WTC11 (cell line): ENCODE data around the gene SETSIP. TPM values are rescaled to one million over a fixed set of nuclear protein-coding genes. Genes with fewer than 3 reads are reported as not detected.

Experiments used
- ATAC-seq: fragments of 200-7000 bp; cut with Tn5 transposase; 2 replicates; pipeline ENCODE4 v1.10.0; 2021; ENCODE audit warnings: mild to moderate bottlenecking, moderate library complexity
- CTCF ChIA-PET: fragments of 300-600 bp; sonication (Branson Sonifier 250); formaldehyde crosslinking; loops from one replicate; lab custom pipeline; 2021; ENCODE audit warnings: antibody characterized with exemption; lab: Charles Lee
- POLR2A ChIA-PET: fragments of 350-600 bp; sonication (Branson Sonifier 250); formaldehyde crosslinking; loops from one replicate; lab custom pipeline; 2021; ENCODE audit warnings: antibody characterized with exemption; lab: Charles Lee
- DNase-seq: peaks from one replicate; pipeline ENCODE4 v3.0.0; 2021; ENCODE audit warnings: low spot score
- H3K27ac Mint-ChIP-seq: 2 replicates; pipeline ENCODE4 v1.8.0; 2021; ENCODE audit warnings: mixed read lengths
- H3K27me3 Mint-ChIP-seq: 2 replicates; pipeline ENCODE4 v1.8.0; 2021; ENCODE audit warnings: low read depth, mild to moderate bottlenecking, moderate library complexity, mixed read lengths
- H3K36me3 Mint-ChIP-seq: 2 replicates; pipeline ENCODE4 v1.8.0; 2021; ENCODE audit warnings: mixed read lengths
- H3K4me1 Mint-ChIP-seq: 2 replicates; pipeline ENCODE4 v1.8.0; 2022; ENCODE audit warnings: mixed read lengths
- H3K4me3 Mint-ChIP-seq: 2 replicates; pipeline ENCODE4 v1.8.0; 2021; ENCODE audit warnings: mild to moderate bottlenecking, moderate library complexity, mixed read lengths
- H3K9me3 Mint-ChIP-seq: 2 replicates; pipeline ENCODE4 v1.8.0; 2021; ENCODE audit warnings: mixed read lengths
- CDX4 ChIP-seq: fragments of 250-450 bp; sonication (Bioruptor Pico); IDR thresholded peaks from 2 replicates; pipeline ENCODE4 v1.9.0; 2021; ENCODE audit warnings: moderate library complexity, mild to moderate bottlenecking, inconsistent platforms, borderline replicate concordance
- CREB1 ChIP-seq: sonication (generic); formaldehyde crosslinking; IDR thresholded peaks from 2 replicates; pipeline ENCODE4 v1.8.0; 2023; ENCODE audit warnings: mild to moderate bottlenecking, missing genetic modification reagents
- CREM ChIP-seq: sonication (generic); formaldehyde crosslinking; IDR thresholded peaks from 2 replicates; pipeline ENCODE4 v1.8.1; 2022; ENCODE audit warnings: mild to moderate bottlenecking, missing genetic modification reagents, moderate library complexity
- E2F1 ChIP-seq: sonication (generic); formaldehyde crosslinking; IDR thresholded peaks from 2 replicates; pipeline ENCODE4 v1.8.0; 2022; ENCODE audit warnings: mild to moderate bottlenecking, missing genetic modification reagents
- E2F5 ChIP-seq: sonication (generic); formaldehyde crosslinking; IDR thresholded peaks from 2 replicates; pipeline ENCODE4 v1.8.1; 2022; ENCODE audit warnings: mild to moderate bottlenecking, moderate library complexity, missing genetic modification reagents
- ESRRA ChIP-seq: sonication (generic); formaldehyde crosslinking; IDR thresholded peaks from 2 replicates; pipeline ENCODE4 v1.8.1; 2022; ENCODE audit warnings: mild to moderate bottlenecking, missing genetic modification reagents, borderline replicate concordance
- ETV6 ChIP-seq: sonication (generic); formaldehyde crosslinking; IDR thresholded peaks from 2 replicates; pipeline ENCODE4 v1.8.1; 2022; ENCODE audit warnings: mild to moderate bottlenecking, missing genetic modification reagents
- FOXK1 ChIP-seq: sonication (generic); formaldehyde crosslinking; IDR thresholded peaks from 2 replicates; pipeline ENCODE4 v1.8.0; 2022; ENCODE audit warnings: mild to moderate bottlenecking, moderate library complexity, missing genetic modification reagents
- GTF2I ChIP-seq: fragments of 250-450 bp; sonication (Bioruptor Pico); conservative IDR thresholded peaks from 2 replicates; pipeline ENCODE4 v1.4.0; 2021; ENCODE audit warnings: mild to moderate bottlenecking
- HMGA2 ChIP-seq: fragments of 250-450 bp; sonication (Bioruptor Pico); IDR thresholded peaks from 2 replicates; pipeline ENCODE4 v1.4.0; 2021; ENCODE audit warnings: mild to moderate bottlenecking, moderate library complexity
- IRF1 ChIP-seq: sonication (generic); formaldehyde crosslinking; IDR thresholded peaks from 2 replicates; pipeline ENCODE4 v1.8.0; 2023; ENCODE audit warnings: missing genetic modification reagents
- MAX ChIP-seq: sonication (generic); formaldehyde crosslinking; IDR thresholded peaks from 2 replicates; pipeline ENCODE4 v1.8.0; 2022; ENCODE audit warnings: mild to moderate bottlenecking, missing genetic modification reagents
- NFATC4 ChIP-seq: fragments of 250-450 bp; sonication (Bioruptor Pico); IDR thresholded peaks from 2 replicates; pipeline ENCODE4 v1.9.0; 2021; ENCODE audit warnings: mild to moderate bottlenecking
- SMAD4 ChIP-seq: sonication (generic); formaldehyde crosslinking; IDR thresholded peaks from 2 replicates; pipeline ENCODE4 v1.8.0; 2022; ENCODE audit warnings: mild to moderate bottlenecking, missing genetic modification reagents
- SOX15 ChIP-seq: fragments of 250-450 bp; sonication (Bioruptor Pico); IDR thresholded peaks from 2 replicates; pipeline ENCODE4 v1.9.0; 2021; ENCODE audit warnings: mild to moderate bottlenecking
- SP1 ChIP-seq: sonication (generic); formaldehyde crosslinking; conservative IDR thresholded peaks from 2 replicates; pipeline ENCODE4 v1.8.1; 2022; ENCODE audit warnings: missing genetic modification reagents
- TP53 ChIP-seq: sonication (generic); formaldehyde crosslinking; IDR thresholded peaks from 2 replicates; pipeline ENCODE4 v1.8.1; 2023; ENCODE audit warnings: mild to moderate bottlenecking, missing genetic modification reagents
- ZBTB21 ChIP-seq: sonication (generic); formaldehyde crosslinking; IDR thresholded peaks from 2 replicates; pipeline ENCODE4 v1.8.1; 2023; ENCODE audit warnings: mild to moderate bottlenecking, missing genetic modification reagents, borderline replicate concordance
- ZNF281 ChIP-seq: sonication (generic); formaldehyde crosslinking; IDR thresholded peaks from 2 replicates; pipeline ENCODE4 v1.8.0; 2023; ENCODE audit warnings: mild to moderate bottlenecking, missing genetic modification reagents
- ZNF423 ChIP-seq: fragments of 250-450 bp; sonication (Bioruptor Pico); IDR thresholded peaks from 2 replicates; pipeline ENCODE4 v2.1.2; 2022; ENCODE audit warnings: mild to moderate bottlenecking, moderate library complexity
- ZNF425 ChIP-seq: fragments of 250-450 bp; sonication (Bioruptor Pico); conservative IDR thresholded peaks from 2 replicates; pipeline ENCODE4 v1.9.0; 2021; ENCODE audit warnings: mild to moderate bottlenecking
- ZNF671 ChIP-seq: fragments of 250-450 bp; sonication (Bioruptor Pico); IDR thresholded peaks from 2 replicates; pipeline ENCODE4 v1.8.0; 2021; ENCODE audit warnings: mild to moderate bottlenecking
- total RNA-seq: library from RNA; stranded (reverse); gene quantifications from 3 replicates; pipeline ENCODE4 v1.2.3, GENCODE V29; 2021

Gene SETSIP
- total RNA-seq, 1 experiment from 2014 or later: not detected

- peaks cover 36% of the 10 kb centered on the region for H3K36me3 Mint-ChIP-seq
- 0 out of 2 replicates have a peak, but pooled peaks cover 3% of the 10 kb centered on the region for H3K4me1 Mint-ChIP-seq
- ChIA-PET CTCF (no interaction called here), POLR2A (no interaction called here)
- no peak overlapping the region for H3K27ac Mint-ChIP-seq
- DNase-seq (no peak), ATAC-seq (no peak)
- H3K4me3 Mint-ChIP-seq: no peak overlapping the region
- no peak for TF ChIP-seq ZNF281 (CRISPR knock-in tag)
- TF ChIP-seq CREB1 (CRISPR knock-in tag): no peak
- TF ChIP-seq NFATC4 (CRISPR knock-in tag): no peak
- no peak for TF ChIP-seq ZNF423 (CRISPR knock-in tag)
- TF ChIP-seq SP1 (CRISPR knock-in tag): no peak
- no peak for TF ChIP-seq ZBTB21 (CRISPR knock-in tag)
- TF ChIP-seq GTF2I: no peak
- no peak for TF ChIP-seq IRF1
- TF ChIP-seq ZNF425 (CRISPR knock-in tag): no peak
- no peak for TF ChIP-seq SMAD4 (CRISPR knock-in tag)
- H3K27me3 Mint-ChIP-seq: no peaks in the 10 kb centered on the region; the same call in 1 of the 2 replicates
- peaks cover 41% of the 10 kb centered on the region for H3K9me3 Mint-ChIP-seq
These were observed 9.4 kb upstream of the SETSIP start for GRCh38 chr1:92084651-92085050.

- Mint-ChIP-seq H3K4me1 (0 out of 2 replicates have a peak, but pooled peaks cover 5% of the 10 kb centered on the region), H3K36me3 (peaks cover 25% of the 10 kb centered on the region), H3K27me3 (no peaks in the 10 kb centered on the region; the same call in 1 of the 2 replicates), H3K9me3 (peaks cover 24% of the 10 kb centered on the region), H3K4me3 (peak overlapping the region; percentile 84), H3K27ac (peak overlapping the region; percentile 96)
- CTCF ChIA-PET: no interaction called here
- DNase-seq (no peak), ATAC-seq (no peak)
- POLR2A ChIA-PET: interaction anchor here (0.6 to 1.3 kb wide), 2 partner anchors 50 to 60 kb away, joined by 3 read pairs; no protein-coding TSS in a partner anchor
- no peak for TF ChIP-seq ZNF671
- peak; percentile 83 for TF ChIP-seq GTF2I
These were observed 5.8 kb upstream of the SETSIP start for GRCh38 chr1:92081031-92081430.

- H3K4me3 Mint-ChIP-seq: peak within 1 kb of the TSS; percentile 84
- ATAC-seq: peak; percentile 94
- H3K36me3 Mint-ChIP-seq: peaks cover 20% of the 10 kb centered on the region
- H3K27ac Mint-ChIP-seq: peak within 1 kb of the TSS; percentile 96
- no peaks in the 10 kb centered on the region for H3K27me3 Mint-ChIP-seq
- ChIA-PET POLR2A (interaction anchor here (0.7 to 1.3 kb wide), 2 partner anchors 60 to 218 kb away, joined by 3 read pairs; no protein-coding TSS in a partner anchor), CTCF (no interaction called here)
- peak; percentile 94 for DNase-seq
- TF ChIP-seq ETV6 (peak; percentile 50; the same call in 1 of the 2 replicates), CREM (peak; percentile 67; the same call in 1 of the 2 replicates), SMAD4 (CRISPR knock-in tag) (no peak), TP53 (CRISPR knock-in tag) (no peak), E2F5 (peak; percentile 82), NFATC4 (CRISPR knock-in tag) (no peak), CDX4 (CRISPR knock-in tag) (no peak), HMGA2 (CRISPR knock-in tag) (no peak), MAX (CRISPR knock-in tag) (peak; percentile 79), ESRRA (CRISPR knock-in tag) (no peak), E2F1 (CRISPR knock-in tag) (peak; percentile 59; the same call in 1 of the 2 replicates), SP1 (CRISPR knock-in tag) (peak; percentile 83), FOXK1 (CRISPR knock-in tag) (peak; percentile 94), SOX15 (CRISPR knock-in tag) (no peak)
- H3K9me3 Mint-ChIP-seq: peaks cover 18% of the 10 kb centered on the region
- 0 out of 2 replicates have a peak, but pooled peaks cover 5% of the 10 kb centered on the region for H3K4me1 Mint-ChIP-seq
These were observed 5.1 kb upstream of the SETSIP start, which contains the start of gene BTBD8 for GRCh38 chr1:92080128-92080985. Gene BTBD8, plus strand, starts transcription at chr1:92080345. Its CDS starts 227 bp downstream, at chr1:92080572.
